ENCODE results near the gene ARRDC1.
"Not testable (repeated sequence)": the region's sequence is repeated elsewhere in the genome, so short reads cannot be mapped to it uniquely, and the experiment has no call there.

The ARRDC1 gene, protein sequence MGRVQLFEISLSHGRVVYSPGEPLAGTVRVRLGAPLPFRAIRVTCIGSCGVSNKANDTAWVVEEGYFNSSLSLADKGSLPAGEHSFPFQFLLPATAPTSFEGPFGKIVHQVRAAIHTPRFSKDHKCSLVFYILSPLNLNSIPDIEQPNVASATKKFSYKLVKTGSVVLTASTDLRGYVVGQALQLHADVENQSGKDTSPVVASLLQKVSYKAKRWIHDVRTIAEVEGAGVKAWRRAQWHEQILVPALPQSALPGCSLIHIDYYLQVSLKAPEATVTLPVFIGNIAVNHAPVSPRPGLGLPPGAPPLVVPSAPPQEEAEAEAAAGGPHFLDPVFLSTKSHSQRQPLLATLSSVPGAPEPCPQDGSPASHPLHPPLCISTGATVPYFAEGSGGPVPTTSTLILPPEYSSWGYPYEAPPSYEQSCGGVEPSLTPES

DNA sequence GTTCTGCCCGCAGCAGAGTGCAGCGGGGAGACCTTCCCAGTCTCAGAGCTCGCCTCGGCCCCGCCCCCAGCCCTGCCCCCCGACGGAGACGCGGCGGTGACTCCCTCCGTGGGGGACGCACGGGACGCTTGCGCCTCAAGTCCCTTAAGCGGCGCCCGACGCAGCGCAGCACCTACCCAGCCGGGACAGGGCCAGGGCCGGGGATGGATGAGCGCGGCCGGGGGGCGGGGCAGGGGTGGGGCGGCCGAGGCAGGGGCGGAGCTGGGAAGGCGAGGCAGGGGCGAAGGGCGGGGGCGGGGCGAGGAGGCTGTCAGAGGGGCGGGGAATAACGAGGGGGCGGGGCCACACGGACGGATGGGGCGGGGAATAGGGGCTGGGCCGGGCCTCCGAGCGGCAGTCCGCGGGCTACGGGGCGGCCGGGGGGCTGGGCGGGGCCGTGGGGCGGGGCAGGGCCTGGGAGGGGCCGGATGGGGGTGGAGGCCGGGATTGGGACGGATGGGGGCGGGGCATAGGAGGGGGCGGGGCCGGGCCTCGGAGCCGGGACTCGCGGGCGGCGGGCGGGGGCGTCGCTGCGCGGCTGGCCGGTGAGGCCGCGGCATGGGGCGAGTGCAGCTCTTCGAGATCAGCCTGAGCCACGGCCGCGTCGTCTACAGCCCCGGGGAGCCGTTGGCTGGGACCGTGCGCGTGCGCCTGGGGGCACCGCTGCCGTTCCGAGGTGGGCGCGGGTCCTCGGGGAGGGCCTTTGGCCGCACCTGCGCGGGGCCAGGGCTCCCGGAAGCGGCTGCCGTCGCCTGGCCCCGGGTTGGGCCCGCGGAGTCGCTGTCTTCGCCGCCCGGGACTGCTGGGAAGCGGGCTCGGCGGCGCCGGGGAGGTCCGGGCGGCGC lies at the start of gene ARRDC1:
TSS of gene ARRDC1 (plus strand) at position 566 of the 884 bp plus-strand sequence. CDS start at position 598, 32 bp downstream.
- DNase-seq = peak; percentile 79

DNA sequence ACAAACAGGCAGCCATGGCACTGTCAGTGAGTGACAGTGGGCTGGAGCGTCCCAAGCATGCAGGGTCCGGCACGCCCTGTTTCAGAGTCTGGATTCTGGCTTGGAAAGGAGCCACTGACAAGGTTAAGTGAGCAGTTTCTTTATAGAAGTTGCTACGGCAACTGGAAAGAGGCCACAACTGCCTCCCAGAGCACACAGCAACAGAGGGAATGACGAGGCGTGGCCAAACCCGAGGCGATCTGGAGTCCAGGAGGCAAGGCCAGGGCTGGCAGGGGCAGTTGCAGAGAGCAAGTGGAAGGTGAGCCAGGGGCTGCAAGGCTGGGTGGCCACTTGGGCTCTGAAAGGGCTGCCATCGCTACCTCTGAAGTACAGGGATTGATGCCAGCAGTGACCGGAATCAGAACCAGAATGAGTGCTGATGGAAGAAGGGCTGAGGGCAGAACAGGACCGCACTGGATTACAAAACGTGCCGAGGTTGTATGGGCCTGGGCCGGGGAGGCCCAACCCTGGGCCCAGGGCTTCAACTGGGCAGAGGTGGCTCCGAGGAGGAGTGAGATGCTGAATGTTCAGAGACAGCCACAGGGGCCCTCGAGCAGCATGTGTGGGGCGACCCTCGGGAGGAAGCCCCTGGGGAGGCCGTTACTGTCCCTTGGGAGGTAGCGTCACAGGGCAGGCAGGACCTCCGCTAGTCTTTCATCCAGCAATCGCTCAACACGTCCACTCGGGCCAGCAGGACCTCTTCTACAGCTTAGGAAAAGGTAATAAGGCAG lies 49.2 kb upstream of the ARRDC1 start:
- no peak for DNase-seq

DNA sequence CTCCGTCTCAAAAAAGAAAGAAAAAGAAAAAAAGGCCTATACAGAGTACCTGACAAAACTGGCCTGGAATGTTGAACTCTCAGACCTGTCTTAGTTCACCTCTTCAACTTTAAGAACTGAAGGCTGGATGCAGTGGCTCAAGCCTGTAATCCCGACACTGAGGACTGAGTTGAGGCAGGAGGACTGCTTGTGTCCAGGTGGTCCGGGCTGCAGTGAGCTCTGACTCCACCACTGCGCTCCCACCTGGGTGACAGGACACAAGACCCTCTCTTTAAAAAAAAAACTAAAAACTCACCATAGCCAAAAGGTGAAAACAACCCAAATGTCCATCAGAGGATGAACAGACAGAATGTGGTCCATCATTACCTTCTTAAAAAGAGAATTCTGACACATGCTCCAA lies 47.4 kb upstream of the ARRDC1 start:
- no peak for DNase-seq

DNA sequence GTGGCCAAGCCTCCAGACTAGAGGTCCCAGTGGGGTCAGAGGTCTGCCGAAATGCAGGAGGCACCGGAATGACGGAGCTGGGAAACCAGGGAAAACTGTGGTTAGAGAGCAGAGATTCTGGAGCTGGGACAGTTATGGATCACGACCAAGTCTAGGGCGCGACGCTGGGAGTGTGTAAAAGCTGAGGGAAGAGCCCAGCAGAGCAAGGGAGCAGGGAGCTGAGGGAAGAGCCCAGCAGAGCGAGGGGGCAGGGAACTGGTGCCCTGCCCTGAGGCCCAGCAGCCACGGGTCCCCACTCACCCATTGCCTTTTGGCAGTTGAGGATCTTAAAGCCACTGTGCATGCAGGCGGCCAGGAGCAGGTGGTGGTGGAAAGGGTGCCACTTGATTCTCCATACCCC lies 41.4 kb upstream of the ARRDC1 start:
- DNase-seq = no peak

DNA sequence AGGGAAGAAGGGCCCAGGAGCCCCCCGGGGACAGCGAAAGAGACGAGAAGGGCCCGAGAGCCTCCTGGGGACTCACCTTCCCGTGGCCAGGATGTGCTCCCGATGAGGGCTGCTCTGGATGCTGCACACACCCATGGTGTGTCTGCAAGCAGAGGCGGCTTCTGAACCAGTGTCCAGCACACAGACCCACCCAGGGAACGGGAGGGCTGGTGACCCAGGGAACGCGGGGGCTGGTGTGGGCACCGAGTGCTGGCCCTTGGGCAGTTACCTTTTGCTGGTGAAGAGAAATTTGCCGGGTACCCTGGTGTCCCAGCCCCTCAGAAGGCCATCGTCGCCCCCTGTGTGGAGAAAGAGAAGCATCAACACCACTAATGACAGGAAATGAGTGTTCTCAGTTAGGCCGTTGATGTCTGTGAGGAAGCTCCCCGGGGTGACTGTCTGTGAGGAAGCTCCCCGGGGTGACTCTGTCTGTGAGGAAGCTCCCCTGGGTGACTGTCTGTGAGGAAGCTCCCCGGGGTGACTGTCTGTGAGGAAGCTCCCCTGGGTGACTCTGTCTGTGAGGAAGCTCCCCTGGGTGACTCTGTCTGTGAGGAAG lies 40.6 kb upstream of the ARRDC1 start:
- no peak for DNase-seq

DNA sequence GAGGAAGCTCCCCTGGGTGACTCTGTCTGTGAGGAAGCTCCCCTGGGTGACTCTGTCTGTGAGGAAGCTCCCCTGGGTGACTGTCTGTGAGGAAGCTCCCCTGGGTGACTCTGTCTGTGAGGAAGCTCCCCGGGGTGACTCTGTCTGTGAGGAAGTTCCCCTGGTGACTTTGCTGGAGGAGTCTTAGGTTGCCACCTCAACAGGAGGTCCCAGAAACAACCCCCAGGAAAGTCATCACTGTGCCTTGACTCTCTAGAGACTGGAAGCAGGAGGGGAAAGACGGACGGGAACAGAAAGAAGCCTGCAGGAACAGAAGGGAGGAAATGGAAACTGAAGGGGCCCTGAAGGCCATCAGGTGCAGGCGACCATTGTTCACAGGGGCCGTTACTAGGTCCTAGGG lies 37.0 kb upstream of the ARRDC1 start:
- DNase-seq = not testable (repeated sequence)

DNA sequence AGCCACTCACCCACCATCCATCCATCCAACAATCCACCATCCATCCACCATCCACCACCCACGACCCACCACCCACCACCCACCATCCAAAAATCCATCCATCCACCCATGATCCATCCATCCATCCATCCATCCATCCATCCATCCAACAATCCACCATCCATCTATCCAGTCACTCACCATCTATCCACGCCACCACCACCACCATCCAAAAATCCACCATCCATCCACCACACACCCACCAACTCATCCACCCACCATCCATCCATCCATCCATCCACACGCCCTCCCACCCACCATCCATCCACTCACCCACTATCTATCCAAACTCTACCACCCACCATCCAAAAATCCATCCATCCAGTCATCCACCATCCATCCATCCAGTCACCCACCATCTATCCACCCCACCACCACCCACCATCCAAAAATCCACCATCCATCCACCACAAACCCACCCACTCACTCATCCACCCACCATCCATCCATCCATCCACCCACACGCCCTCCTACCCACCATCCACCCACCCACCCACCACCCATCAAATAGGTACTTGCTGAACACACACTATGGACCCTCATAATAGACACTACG lies 35.8 kb upstream of the ARRDC1 start:
- no peak for DNase-seq

DNA sequence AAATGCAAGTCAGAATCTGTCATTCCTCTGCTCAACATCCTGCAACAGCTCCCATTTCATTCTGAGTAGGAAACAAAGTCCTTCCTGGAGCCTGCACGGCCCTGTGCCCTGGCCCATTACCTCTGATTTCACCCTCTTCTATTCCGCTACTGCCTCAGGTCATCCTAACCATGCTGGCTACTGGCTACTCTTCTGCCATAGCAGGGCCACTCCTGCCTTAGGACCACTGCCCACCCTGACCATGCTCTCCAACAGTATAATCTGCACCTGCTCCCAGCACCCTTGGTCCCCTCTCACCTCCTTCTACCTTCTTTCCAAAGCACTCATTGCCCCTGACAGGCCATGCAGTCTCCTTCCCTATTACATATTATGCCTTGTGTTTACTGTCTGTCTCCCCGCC lies 34.9 kb upstream of the ARRDC1 start:
- DNase-seq = no peak

DNA sequence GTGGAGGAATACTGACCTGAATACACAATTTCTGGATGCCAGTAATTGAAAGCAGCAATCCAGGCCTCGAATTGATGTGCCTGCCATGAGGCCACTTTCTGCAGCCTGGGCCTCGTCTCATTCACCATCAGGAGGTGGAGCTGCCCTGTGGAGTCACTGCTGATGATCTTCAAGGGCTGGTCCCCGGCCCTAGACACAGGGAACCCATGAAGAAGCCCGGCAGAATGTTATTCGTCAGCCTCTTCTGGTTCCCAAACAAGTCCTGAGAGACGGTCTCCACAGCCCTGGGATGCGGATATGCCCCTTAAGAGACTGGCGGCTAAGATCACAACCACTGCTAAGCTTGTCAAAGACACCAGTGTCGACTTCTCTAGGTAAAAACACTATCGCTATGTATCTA lies 31.3 kb upstream of the ARRDC1 start:
- DNase-seq = no peak

DNA sequence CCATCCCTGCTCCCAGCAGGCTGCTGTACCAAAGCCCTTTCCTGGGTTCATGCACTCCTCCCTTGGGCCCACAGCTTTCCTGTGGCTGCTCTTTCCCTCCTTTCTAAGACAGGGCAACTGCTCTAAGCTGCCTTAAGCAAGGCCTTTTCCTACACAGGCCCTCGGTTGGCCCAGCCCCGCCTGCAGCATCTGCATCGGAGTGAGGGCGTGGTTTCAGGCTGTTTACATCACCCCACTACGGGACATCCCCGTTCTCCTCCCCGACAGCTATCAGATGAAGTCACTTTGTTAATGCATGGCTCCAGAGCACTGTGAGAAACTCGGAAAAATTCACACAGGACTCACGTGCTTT lies 30.1 kb upstream of the ARRDC1 start:
- no peak for DNase-seq

DNA sequence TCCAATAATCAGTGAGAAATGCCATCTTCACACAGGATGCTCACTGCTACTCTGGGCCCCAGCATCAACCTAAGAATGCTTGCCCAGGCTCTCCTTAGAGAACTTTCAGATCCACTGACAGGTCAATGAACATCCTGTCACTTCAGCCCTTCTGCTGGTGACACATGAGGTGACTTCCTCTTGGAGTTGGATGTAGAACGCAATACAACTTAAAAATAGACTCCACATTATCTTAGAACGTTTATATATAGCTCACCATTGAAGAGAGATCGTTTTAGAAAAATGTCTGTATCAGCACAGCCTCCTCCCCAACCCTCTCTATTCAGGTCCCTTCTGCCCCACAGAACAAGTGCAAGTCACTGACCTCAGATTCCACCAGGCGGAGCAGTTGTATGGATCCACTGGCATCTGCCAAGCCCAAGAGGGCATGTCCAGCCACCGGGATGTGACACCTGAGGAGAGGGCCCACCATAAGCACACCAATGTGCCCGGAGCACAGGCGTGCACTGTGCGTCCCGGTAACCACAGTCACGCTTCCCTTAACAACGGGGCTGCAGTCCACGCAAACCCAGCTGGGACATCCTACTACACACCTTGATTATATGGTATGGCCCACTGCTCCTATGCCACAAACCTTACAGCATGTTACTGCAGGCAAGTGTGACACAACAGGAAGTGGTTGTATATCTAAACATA lies 29.6 kb upstream of the ARRDC1 start:
- DNase-seq = no peak

DNA sequence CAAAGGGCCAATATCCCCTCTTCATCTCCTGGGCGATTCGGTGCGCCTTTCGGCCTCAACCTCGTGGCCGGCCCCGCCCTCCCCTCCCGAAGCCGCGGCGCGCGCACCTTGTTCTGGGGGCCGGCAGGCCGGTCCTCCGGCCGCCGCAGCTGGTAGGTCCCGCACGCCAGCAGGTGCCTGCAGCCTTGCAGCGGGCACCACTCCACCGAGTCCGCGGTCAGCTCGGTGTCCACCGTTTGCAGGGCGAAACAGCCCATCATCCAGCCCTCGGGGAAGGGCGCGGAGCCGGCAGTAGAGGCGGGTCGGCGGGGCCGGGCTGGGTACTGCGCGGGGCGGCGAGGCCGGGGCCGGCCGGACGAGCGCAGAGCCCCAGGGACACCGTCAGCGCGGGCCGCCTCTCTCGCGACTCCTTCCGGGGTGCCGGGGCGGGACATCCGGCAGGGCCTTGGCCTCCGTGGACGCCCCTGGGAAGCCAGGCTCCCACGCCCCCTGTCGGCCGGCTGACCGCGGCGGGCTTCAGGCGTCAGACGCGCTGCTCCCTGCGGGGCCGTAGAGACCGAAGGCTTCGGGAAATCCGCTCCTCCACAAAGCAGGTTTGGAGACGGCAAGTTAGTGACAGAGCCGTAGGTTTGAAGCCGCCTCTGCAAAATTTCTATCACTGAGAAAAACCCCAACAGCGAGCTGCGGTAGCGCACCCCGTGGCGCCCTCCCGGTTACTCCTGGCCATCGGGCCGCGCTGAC lies 26.8 kb upstream of the ARRDC1 start, which contains the start of gene DPH7:
TSS of gene DPH7 (minus strand) at position 408 of the 741 bp plus-strand sequence. CDS start at position 260, 148 bp downstream.
- DNase-seq = peak; percentile 92

DNA sequence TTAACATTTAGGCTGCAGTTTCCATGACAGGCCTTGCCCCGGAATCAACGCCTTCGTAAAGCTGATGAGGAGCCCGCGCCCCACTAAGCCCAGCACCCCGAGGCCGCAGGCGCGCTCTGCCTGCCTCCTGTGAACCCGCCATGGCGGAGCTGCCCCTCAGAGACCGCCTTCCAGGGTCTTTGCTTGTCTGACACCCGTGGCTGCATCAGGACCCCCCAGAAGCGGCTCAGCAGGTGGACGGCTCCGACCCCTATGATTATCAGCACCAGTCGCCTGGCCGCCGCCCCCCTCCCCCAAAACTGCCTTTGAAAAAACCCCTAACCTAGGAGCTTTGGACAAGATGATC lies 26.3 kb upstream of the ARRDC1 start:
- DNase-seq = no peak

DNA sequence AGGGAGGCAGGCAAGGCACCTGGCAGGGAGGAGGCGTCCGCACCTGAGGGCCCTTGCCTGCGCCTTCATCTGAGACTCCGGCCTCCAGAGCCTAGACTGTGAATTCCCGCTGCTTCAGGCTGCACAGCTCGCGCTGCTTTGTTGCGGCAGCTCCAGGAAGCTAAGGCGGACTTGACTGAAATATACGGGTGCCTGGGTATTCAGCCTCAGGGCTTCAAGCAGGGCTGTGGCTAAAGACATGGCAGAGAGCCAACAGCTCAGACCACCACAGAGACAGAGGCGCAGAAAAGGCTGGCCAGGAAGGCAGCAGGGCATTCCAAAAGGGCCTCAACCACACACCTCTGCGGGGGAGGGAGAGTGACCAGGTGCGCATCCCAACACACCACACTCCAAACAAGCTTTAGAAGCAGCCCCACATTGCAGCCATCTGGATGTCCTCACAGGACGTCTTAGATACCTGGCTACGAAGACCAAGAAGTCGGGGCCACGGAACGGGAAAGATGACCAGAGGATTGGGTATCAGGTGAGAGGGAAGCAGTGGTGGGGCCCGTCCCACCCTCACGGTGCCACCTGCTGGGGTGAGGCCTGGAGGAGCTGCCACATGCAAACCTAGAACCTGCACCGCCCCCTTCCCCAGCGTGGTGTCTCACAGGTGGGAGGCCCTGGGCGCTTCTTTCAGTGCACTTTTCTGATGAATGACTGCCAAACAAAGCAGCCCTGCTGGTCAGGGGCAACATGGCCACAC lies 25.1 kb upstream of the ARRDC1 start:
- DNase-seq = no peak

DNA sequence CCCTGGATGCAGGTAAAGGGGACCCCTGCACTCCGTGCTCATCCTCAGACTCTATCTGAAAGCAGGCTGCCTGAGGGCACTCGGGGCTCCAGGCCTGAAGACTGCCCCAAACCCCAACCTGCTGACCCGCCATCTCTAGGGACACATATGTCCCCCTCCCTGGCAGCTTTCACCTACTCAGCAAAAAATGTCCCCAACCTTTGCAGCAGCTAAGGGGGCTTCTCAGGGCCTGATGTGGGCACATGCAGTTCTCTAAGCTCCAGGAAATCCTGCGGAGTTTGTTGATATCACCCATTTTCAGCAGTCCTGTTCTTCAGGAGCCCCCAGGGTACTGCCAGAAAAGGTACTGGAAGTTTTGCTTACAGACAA lies 24.5 kb upstream of the ARRDC1 start:
- DNase-seq = no peak

DNA sequence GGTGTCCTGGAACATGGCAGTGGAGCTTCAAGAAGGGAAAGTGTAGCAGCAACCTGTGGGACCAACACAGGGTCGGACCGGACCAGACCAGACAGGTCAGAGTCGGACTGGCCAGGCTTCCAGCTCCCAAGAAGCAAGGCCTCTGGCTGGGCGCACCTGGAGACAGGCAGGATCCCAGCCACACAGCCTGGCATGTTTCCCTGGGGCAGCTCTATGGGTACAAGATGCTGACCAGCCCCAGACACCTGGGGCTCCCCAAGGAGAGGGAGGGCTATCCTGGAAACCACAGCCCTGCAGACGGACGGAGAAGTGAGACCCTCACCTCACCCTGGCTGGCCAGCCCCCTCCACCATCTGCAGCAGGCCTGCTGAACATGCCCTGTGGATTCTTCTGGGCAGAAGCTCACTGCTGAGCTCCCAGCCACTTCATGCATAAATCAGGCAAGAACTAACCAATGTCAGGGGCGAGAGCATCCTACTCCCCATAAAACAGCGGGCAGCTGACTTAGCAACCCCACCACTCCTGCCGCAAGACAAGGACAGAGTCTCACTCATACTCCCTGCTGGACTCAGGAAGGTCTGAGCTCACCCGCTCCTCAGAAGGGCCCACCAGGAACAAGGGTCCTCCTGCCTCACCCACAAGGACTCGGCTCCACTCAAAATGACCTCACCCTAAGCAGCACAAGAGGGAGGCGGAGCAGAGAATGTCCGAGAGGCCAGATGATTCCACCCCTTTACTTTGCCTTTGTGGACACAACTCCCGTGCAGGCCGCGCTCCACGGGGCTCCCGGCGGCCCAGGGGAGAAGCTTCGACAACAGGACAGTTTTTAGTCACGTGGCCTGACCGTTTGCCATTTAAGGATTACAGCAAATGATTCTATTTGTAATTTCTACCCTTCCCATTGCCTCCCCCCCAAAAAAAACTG lies 23.9 kb upstream of the ARRDC1 start:
- no peak for DNase-seq

DNA sequence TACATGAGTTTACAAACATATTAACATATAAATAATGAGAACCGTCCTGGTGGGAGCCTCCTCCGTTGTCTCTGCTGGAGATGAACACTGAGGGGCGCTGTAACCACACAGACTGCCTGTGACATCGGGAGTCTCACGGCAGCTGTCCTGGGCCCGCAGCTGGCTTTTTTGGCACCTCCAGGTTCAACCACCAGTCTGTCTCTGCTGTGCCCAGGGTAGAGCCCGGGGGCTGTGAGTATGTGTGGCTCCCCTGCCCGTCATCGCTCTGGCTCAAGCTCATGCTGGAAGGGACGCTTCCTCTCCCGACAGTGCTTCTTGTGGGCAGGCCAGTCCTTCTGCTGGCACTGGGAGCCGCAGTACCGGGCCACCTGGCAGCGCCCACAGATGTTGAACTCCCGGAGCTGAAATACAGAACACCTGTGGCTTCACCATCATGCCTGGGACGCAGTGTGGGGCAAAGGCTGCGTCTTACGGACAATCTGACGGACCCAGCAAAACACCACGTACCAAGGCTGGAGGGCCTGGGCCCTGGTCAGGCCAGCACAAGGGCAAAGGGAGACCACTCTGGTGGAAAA lies 23.1 kb upstream of the ARRDC1 start:
- DNase-seq = no peak

DNA sequence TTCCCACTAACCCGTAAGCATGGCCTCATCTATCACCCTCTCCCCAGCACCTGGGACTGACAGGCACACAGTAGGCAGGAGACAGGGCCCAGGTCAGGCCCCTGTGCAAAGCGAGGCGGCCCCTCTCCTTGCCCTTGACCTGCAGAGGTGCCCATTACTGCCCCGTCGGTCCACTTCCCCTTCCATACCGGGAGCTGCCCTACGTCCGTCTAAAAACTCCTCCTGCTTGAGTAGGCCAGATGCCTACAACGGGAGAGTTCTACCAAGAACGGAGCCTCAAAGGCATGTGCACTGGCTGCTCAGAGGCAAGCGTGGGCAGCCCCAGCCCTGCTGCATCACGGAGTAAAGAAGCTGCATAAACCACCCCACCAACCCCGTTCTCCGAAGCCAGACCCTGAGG lies 22.1 kb upstream of the ARRDC1 start:
- DNase-seq = no peak

DNA sequence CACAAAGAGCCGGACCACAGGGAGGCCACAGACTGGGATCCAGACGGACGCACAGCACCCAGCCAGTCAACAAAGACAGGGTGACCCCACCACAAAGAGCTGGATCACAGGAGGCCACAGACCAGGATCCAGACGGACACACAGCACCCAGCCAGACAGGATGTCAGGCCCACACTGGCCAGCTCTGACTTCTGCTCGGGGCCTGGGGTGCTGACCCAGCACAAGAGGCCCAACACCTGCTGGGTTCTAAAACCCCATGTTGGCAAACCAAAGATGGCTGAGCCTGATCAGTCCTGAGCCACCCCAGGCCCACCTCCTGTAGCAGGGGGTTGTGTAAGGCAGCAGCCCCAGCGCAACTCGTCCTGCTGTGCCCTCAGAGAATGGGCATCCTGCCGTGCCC lies 21.5 kb upstream of the ARRDC1 start:
- no peak for DNase-seq

All from HCEC 1CT (cell line).